A549 (cell line): ENCODE measurements around the gene GLB1L2. TPM values are rescaled to one million over a fixed set of nuclear protein-coding genes. Genes with fewer than 3 reads are reported as not detected.

Experiments
- ATAC-seq, 2 experiments: fragments of 200-7000 bp in 1 of 2; fragments of >200 bp in 1 of 2; cut with Nextera tagmentation in 1 of 2; cut with Tn5 transposase in 1 of 2; 3 replicates each; pipeline versions ENCODE4 v1.8.0 to v1.9.1; 2018 to 2020; ENCODE audit warnings: mild to moderate bottlenecking in 1 of 2, moderate library complexity in 1 of 2
- CTCF ChIA-PET: fragments of 300-600 bp; sonication (Branson Sonifier 250); formaldehyde crosslinking; extraction: SDS; loops from one replicate; lab custom pipeline; 2021; ENCODE audit warnings: antibody characterized with exemption, inconsistent platforms; lab: Yijun Ruan, JAX
- POLR2A ChIA-PET: fragments of 350-600 bp; formaldehyde crosslinking; extraction: SDS; loops from one replicate; lab custom pipeline; 2021; ENCODE audit warnings: antibody characterized with exemption, inconsistent platforms; lab: Yijun Ruan, JAX
- DNase-seq, 2 experiments: peaks; one replicate each; pipeline versions ENCODE4 v3.0.0 to v3.0.0-alpha.2; 2011 to 2016; ENCODE audit warnings: low read depth in 1 of 2, low spot score in 1 of 2
- FAIRE-seq: peaks from 2 replicates; lab custom pipeline; 2011; peaks lifted over from hg19 to GRCh38; lab: Jason Lieb, UNC
- H3K27ac ChIP-seq, 2 experiments: fragments of >200 bp; sonication (Bioruptor Twin); formaldehyde crosslinking; 3 replicates each; pipeline ENCODE4 v1.5.1; 2016 to 2017
- H3K4me1 ChIP-seq: fragments of >200 bp; sonication (Bioruptor Twin); formaldehyde crosslinking; 3 replicates; pipeline ENCODE4 v1.6.1; 2016
- H3K4me2 ChIP-seq: fragments of >200 bp; sonication (Bioruptor Twin); formaldehyde crosslinking; 3 replicates; pipeline ENCODE4 v1.6.1; 2016
- H3K4me3 ChIP-seq: fragments of >200 bp; sonication (Bioruptor Twin); formaldehyde crosslinking; 3 replicates; pipeline ENCODE4 v1.5.1; 2016
- H3K9me3 ChIP-seq: fragments of >200 bp; sonication (Bioruptor Twin); formaldehyde crosslinking; 3 replicates; pipeline ENCODE4 v1.6.1; 2016
- ATOH8 ChIP-seq: fragments of 250-450 bp; sonication (Bioruptor Pico); IDR thresholded peaks from 2 replicates; pipeline ENCODE4 v1.5.0; 2020; ENCODE audit warnings: low read depth, mild to moderate bottlenecking, moderate library complexity
- BCL3 ChIP-seq: fragments of >200 bp; sonication (Bioruptor Twin); formaldehyde crosslinking; IDR thresholded peaks from 3 replicates; pipeline ENCODE4 v1.6.1; 2016
- CEBPB ChIP-seq, 2 experiments: fragments of >200 bp in 1 of 2; sonication (Bioruptor Twin) in 1 of 2; formaldehyde crosslinking in 1 of 2; IDR thresholded peaks; 2 replicates each; pipeline ENCODE4 v1.6.1; 2012 to 2016
- CTCF ChIP-seq: fragments of >200 bp; sonication (Bioruptor Twin); formaldehyde crosslinking; IDR thresholded peaks from 3 replicates; pipeline ENCODE4 v1.5.1; 2016
- EHF ChIP-seq: fragments of 250-450 bp; sonication (Bioruptor Pico); IDR thresholded peaks from 2 replicates; pipeline ENCODE4 v1.5.0; 2020; ENCODE audit warnings: mild to moderate bottlenecking
- EHMT2 ChIP-seq: fragments of 200-600 bp; sonication (generic); IDR thresholded peaks from 2 replicates; pipeline ENCODE4 v1.6.1; 2016; ENCODE audit warnings: antibody characterized with exemption, low read depth, mild to moderate bottlenecking, moderate library complexity
- ELK1 ChIP-seq: fragments of 150-350 bp; IDR thresholded peaks from 2 replicates; pipeline ENCODE4 v1.6.1; 2014; ENCODE audit warnings: low read depth, mild to moderate bottlenecking, low read length
- ESRRA ChIP-seq: fragments of 150-350 bp; IDR thresholded peaks from 2 replicates; pipeline ENCODE4 v1.6.1; 2014; ENCODE audit warnings: mild to moderate bottlenecking, low read length, borderline replicate concordance
- NFE2L2 ChIP-seq: fragments of 150-350 bp; conservative IDR thresholded peaks from 2 replicates; pipeline ENCODE4 v1.6.1; 2014; ENCODE audit warnings: low read length
- PBX3 ChIP-seq: IDR thresholded peaks from 2 replicates; pipeline ENCODE4 v1.6.1; 2012
- PHF8 ChIP-seq: fragments of 200-600 bp; sonication (generic); IDR thresholded peaks from 2 replicates; pipeline ENCODE4 v1.6.1; 2016; ENCODE audit warnings: low read depth, mild to moderate bottlenecking, antibody characterized with exemption, moderate library complexity, borderline replicate concordance
- POLR2AphosphoS2 ChIP-seq: conservative IDR thresholded peaks from 2 replicates; pipeline ENCODE4 v1.6.1; 2012; ENCODE audit warnings: low read length, improper control_type of control experiment, inconsistent platforms
- RAD21 ChIP-seq, 2 experiments: fragments of >200 bp in 1 of 2; sonication (Bioruptor Twin) in 1 of 2; formaldehyde crosslinking in 1 of 2; IDR thresholded peaks in 1 of 2; conservative IDR thresholded peaks in 1 of 2; 2 replicates in 1 of 2; 3 replicates in 1 of 2; pipeline ENCODE4 v1.6.1; 2012 to 2018; ENCODE audit warnings: inconsistent platforms in 1 of 2
- USF2 ChIP-seq: fragments of 450-650 bp; IDR thresholded peaks from 2 replicates; pipeline ENCODE4 v1.6.1; 2014; ENCODE audit warnings: antibody characterized with exemption
- ZFP36 ChIP-seq: fragments of 450-650 bp; IDR thresholded peaks from 2 replicates; pipeline ENCODE4 v1.6.1; 2014; ENCODE audit warnings: borderline replicate concordance; ENCODE audit not compliant: partially characterized antibody
- WGBS: methylation state at CpG from one replicate; pipeline ENCODE4 v1.1.6; 2017; ENCODE audit errors: missing lambda C conversion rate; 5-methylcytosine and 5-hydroxymethylcytosine counted together
- polyA plus RNA-seq, 4 experiments: library from polyadenylated mRNA; depleted of rRNA in 3 of 4; stranded (reverse); fragments of >200 nt; fragmentation: RNase III in 1 of 4; extraction: RNeasy Plus Mini Kit Qiagen cat#74134 plus additional on column Dnase treatment in 1 of 4; gene quantifications; 2 replicates in 3 of 4; 3 replicates in 1 of 4; pipeline ENCODE4 v1.2.3, GENCODE V29; 2011 to 2017

GLB1L2 gene
- polyA plus RNA-seq, 2 of the 4 experiments (the other 2 are of a cell fraction) = 1.1 to 3.5 TPM

GRCh38 chr11:134402910-134403309 lies 71.1 kb downstream of the GLB1L2 start (continued):
- TF ChIP-seq ZFP36 = no peak
- TF ChIP-seq PHF8 = no peak
- TF ChIP-seq CTCF = no peak
- no peak for TF ChIP-seq RAD21 (conservative IDR thresholded peaks at IDR 0.05 in 1 of 2, IDR thresholded peaks at IDR 0.05 in 1 of 2)
- TF ChIP-seq BCL3 = no peak
- TF ChIP-seq USF2 = no peak
- TF ChIP-seq ATOH8 (CRISPR knock-in tag) = no peak
- no peak for TF ChIP-seq EHF
- TF ChIP-seq ESRRA = no peak

GRCh38 chr11:134404575-134405341 lies 73.0 kb downstream of the GLB1L2 start:
- no peak overlapping the region for H3K27ac ChIP-seq
- H3K4me3 ChIP-seq = no peak overlapping the region
- TF ChIP-seq CTCF = no peak
- TF ChIP-seq, all 56 proteins: peak for 0
- no peak for ATAC-seq
- Histone ChIP-seq H3K4me1 (no peaks in the 10 kb centered on the region), H3K9me3 (no peaks in the 10 kb centered on the region), H3K4me2 (no peak overlapping the region)
- DNase-seq = no peak
- POLR2A ChIA-PET = no interaction called here
- CTCF ChIA-PET = no interaction called here
- FAIRE-seq = no peak
- WGBS = 52% methylated on average over 22 of the region's 30 CpGs

GRCh38 chr11:134405436-134405835 lies 73.6 kb downstream of the GLB1L2 start:
- Histone ChIP-seq H3K27ac (no peak overlapping the region), H3K9me3 (no peaks in the 10 kb centered on the region), H3K4me2 (no peak overlapping the region), H3K4me3 (no peak overlapping the region), H3K4me1 (no peaks in the 10 kb centered on the region)
- ATAC-seq (no peak), DNase-seq (no peak), FAIRE-seq (no peak)
- TF ChIP-seq CEBPB (IDR thresholded peaks at IDR 0.05) (peak in 1 of 2 experiments; percentile 11; a peak in 1 of 4 replicates), NFE2L2 (no peak)
- 0% methylated on average over 1 of the region's 8 CpGs for whole genome bisulfite sequencing
- POLR2A ChIA-PET = no interaction called here
- CTCF ChIA-PET = no interaction called here

GRCh38 chr11:134405841-134406240 lies 74.1 kb downstream of the GLB1L2 start:
- WGBS = 10% methylated on average over 4 of the region's 9 CpGs
- Histone ChIP-seq H3K4me2 (no peak overlapping the region), H3K27ac (no peak overlapping the region), H3K4me3 (no peak overlapping the region), H3K9me3 (no peaks in the 10 kb centered on the region), H3K4me1 (no peaks in the 10 kb centered on the region)
- TF ChIP-seq POLR2AphosphoS2 (no peak), ELK1 (no peak), RAD21 (conservative IDR thresholded peaks at IDR 0.05 in 1 of 2, IDR thresholded peaks at IDR 0.05 in 1 of 2) (no peak), PBX3 (no peak), EHMT2 (no peak)
- POLR2A ChIA-PET = no interaction called here
- no peak for DNase-seq
- no peak for ATAC-seq
- no peak for FAIRE-seq
- CTCF ChIA-PET = no interaction called here
